ENCODE data around the gene CRISPLD2. TPM values are rescaled to one million over a fixed set of nuclear protein-coding genes. Genes with fewer than 3 reads are reported as not detected.

CRISPLD2 gene
- total RNA-seq, 1 donor from 2014 or later = 0.12 TPM

DNA sequence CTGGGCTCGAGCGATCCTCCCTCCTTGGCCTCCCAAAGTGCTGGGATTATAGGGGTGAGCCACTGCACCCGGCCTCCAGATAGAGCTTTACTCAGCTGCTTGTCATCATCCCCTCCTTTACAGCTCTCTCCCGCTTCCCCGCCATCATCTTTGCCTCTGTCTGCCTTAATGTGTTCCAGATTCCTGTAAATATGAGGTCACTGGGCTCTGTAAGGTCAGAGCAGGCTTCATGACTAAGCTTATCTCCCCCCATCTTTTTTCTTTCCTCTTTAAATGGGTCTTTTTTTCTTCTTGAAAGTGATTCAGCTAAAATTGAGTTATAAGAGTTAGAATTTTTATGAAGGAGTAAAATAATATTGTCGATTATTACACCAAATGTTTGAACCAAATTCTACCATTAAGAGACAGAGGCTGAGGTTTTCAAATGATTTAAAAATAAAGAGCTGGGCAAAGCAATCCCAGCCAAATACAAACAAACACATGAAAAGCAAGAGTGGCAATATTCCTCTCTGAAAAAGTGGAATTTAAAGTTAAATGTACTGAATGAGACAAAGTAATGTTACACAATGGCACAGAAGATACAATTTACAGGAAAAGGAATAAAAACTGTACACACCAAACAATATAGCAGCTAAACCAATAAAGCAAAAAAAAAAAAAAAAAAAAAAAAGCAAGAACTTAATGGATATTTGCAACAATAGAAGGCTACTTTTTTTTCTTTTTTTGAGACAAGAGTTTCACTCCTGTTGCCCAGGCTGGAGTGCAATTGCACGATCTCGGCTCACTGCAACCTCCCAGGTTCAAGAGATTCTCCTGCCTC is 62.1 kb downstream of the CRISPLD2 start:
- intact Hi-C loops (cut with micrococcal nuclease) = no loop called here

DNA sequence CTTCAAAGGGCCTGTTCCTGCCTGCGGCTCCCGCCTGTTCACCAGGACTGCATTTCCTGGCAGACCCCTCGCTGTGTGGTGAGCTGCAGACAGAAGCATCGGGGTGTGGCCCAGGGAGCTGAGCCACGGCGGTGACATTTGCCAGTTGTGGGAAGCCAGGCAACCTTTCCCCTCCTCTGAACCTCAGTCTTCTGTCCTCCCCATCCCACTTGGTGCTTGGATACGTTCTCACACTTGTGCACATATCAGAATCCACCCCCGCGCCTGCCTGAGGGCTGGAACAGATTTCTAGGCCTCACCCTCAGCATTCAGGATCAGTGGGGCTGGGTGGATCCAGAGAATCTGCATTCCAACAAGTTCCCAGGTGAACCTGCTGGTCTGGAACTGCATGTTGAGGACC is 63.5 kb downstream of the CRISPLD2 start:
- intact Hi-C loops (cut with micrococcal nuclease) = no loop called here

DNA sequence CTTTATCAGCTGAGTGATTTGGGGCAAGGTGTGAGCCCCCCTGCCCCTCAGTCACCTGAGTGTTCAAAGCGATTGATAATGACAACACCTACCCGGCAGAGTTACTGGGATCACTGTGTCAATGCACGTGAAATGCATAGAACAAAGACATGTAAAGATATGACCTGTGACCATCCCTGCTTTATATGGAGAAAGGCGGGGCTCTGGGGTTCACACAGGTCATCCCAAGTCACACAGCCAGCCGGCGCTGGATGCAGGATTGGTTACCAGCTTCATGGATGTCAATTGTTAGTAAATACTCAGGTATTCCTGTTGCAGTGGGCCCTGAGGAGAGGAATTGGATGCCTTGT is 64.4 kb downstream of the CRISPLD2 start:
- intact Hi-C loops (cut with micrococcal nuclease) = no loop called here

DNA sequence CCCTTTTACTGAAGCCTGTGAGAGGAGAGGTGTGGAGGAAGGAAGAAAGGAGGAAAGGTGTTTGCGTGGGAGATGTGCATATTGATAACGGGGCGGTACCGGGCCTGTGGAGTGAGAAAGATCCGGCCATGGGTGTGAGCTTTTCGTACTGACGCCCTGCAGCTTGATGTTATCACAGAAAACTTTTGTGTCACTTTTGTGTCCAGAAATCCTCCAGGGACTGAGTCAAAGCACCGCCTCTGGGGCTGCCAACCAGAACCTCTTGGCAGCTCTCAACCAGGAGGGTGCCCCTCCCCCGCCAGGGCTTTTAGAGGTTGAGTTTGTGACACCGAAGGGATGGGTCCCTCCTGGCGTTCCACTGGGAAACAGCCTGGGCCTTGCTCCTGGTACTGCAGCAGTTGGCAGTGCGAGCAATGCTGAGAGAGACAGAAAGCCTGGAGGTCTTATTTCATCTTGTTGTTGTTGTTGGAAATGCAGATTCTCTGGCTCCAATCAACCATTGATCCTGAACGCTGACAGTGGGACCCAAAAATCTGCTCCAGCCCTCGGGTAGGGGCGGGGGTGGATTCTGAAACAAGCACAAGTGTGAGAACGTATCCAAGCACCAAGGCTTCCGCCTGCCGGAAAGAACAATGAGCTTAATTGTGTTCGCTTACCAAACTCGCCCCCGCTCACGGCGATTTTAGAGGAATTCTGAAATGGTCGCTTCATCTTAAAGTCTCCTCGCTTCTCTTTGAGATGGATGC is 65.0 kb downstream of the CRISPLD2 start:
- intact Hi-C loops (cut with micrococcal nuclease) = no loop called here

DNA sequence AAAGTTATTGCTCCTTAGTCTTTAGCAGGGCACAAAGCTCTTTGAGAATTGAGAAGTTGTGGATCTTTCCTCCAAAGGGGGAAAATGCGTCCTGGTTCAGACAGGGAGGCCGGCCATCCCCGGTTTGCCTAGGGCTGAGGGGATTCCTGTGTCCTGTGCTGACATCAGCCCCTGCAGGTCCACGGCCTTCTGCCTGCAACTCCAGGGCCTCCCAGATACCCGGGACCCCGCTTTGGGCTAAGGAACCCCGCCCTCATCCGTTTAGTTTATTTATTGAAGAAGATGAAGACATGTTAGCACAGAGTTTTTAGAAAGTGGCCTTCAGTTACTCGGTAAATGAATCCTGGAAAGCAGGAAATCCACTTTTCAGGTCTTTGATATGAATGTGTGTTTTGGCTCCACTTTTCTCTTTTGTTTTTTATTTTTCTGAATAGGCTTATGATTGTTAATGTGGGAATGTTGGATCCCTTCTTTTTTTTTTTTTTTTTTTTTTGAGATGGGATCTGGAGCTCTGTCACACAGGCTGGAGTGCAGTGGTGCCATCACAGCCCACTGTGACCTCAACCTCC is 65.6 kb downstream of the CRISPLD2 start:
- intact Hi-C loops (cut with micrococcal nuclease) = no loop called here

DNA sequence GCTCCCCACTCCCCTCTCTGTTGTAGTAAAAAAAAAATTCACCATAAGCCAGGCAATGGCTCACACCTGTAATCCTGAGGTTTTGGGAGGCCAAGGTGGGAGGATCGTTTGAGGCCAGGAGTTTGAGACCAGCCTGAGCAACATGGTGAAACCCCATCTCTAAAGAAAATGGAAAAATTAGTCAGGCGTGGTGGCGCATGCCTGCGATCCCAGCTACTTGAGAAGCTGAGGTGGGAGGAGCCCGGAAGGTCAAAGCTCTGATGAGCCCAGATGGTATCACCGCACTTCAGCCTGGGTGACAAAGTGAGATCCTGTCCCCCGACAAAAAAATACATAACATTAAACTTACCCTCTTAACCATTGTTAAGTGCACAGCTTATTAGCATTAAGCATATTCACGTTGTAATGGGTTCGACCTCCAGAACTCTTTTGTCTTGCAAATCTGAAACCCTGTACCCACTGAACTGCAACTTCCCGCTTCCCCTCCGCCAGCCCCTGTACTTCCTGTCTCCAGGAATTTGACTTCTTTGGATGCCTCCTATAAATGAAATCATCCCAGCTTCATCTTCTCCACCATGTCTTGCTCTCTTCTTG is 66.8 kb downstream of the CRISPLD2 start:
- intact Hi-C loops (cut with micrococcal nuclease) = no loop called here

DNA sequence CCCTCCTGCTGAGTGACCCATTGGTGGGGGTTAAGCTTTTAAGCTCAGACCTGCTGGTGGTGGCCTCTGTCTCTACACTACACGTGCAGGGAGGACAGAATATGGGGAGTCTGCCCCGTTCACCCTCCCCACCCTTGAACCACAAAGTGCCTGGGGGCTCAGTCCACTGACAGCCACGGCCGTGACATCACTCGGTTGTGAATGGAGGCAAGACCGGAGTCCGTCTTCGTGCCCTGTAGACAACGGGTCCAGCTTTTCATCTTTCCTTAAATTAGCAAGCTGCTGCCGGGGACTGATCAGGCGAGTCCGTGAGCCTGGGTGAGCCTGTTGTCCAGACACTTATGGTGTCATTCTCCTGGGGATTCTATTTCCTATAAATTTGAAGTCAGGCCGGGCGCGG is 67.4 kb downstream of the CRISPLD2 start:
- intact Hi-C loops (cut with micrococcal nuclease) = no loop called here

DNA sequence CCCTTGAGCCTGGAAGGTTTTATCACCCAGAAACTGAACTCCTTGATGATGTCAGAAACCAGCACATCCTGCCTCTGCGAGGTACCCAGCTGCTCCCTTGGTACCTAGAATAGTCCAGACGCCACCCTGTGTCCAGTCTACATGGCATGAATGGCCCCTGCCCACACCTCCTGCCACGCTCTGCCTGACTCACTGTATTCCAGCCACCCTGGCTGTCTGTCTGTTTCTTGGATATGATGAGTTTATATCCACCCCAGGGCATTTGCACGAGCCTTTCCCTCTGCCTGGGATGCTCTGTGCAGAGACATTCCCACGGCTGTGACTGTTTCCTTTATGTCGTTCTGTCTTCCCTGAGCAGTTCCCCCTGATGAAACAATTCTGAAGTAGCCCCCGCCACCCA is 68.7 kb downstream of the CRISPLD2 start:
- intact Hi-C loops (cut with micrococcal nuclease) = no loop called here

DNA sequence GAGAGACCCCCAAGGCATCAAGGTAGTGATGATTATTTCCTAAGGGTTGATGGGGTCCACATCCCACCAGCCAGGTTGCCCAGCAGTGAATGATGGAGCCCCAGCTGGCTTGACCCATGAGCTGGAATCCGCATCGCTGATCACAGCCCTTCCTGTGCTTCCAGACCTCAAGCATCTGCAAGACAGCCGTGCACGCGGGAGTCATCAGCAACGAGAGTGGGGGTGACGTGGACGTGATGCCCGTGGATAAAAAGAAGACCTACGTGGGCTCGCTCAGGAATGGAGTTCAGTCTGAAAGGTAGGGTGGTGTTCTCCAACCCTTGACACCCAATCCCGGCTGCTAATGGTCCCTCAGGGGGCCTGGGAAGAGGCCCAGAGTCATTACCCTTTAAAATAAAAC is 69.3 kb downstream of the CRISPLD2 start:
- intact Hi-C loops (cut with micrococcal nuclease) = no loop called here

DNA sequence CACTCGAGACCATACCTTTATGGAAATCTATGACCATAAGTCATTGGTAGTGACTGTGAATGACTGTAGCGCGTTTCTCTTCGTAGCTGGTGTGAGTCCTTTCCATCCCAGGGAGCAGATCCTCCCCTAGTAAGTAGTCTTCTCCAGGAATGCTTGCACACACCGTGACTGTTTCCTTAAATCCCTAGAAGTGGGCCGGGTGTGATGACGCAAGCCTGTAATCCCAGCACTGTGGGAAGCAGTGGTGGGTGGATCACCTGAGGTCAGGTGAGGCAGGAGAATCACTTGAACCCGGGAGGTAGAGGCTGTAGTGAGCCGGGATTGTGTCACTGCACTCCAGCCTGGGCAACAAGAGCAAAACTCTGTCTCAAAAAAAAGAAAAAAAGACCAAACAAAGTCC is 70.6 kb downstream of the CRISPLD2 start:
- intact Hi-C loops (cut with micrococcal nuclease) = no loop called here

DNA sequence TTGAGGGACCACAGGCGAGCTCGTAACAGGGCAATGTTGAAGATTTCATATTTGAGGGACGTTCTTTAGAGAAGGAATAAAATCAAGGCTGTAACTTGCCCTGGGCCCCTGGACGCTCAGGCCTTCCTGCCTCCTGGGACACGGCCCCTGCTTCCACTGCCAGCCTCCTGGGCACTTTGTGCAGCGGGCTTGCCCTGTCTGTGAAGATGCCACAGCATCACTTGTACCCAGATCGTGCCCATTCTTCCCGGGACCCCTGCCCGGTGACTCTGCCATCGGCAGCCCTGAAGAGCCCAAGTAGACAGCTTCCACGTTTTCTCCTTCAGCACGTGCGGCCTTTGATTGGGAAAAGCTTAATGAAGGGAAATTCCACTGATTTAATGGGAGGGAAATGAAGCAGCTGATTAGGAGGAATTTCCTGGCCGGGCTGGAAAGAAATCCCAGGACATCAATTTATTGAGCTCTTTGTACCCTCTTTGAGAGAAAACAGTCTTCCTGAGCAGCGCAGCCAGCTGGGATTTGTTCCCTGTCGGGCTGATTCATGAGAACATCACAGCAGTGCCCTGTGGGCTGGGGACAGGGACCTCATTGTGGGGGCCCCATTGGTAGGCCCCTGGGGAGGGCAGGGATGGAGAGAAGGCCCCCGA is 71.5 kb downstream of the CRISPLD2 start:
- intact Hi-C loops (cut with micrococcal nuclease) = no loop called here

DNA sequence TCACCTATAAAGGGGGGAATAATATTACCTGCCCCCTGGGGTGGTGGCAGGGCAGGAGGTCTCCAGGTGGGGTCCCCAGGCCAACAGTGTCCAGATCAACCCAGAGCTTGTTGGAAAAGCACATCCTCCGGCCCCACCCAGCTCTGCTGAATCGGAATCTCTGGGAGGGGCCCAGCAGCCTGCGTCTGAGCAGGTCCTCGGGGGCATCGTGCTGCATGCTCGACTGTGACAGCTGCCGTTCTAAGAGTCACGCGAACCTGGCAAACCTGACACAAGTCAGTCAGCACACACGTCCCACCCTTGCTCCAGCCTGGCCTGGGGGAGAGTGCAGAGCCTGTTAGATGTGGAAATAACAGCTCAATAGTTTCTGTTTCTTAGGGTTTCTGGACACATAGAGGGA is 72.3 kb downstream of the CRISPLD2 start:
- intact Hi-C loops (cut with micrococcal nuclease) = no loop called here

DNA sequence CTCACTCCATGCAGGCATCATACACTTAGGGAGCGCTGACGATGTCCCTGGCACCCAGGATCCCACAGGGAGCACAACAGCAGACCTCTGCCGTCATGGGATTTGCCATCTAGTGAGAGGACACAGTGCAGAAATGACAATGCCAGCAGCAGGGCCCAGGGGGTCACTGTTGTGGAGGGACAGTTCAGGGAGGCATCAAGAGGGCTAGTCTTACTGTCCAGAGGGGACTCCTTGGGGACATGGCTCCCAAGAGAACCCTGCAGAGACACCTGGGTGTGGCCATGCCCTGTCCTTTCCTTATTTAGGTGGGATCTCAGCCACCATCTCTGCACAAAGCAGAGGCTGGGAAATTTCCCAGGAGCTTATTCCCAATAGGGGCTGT is 73.7 kb downstream of the CRISPLD2 start:
- intact Hi-C loops (cut with micrococcal nuclease) = no loop called here

DNA sequence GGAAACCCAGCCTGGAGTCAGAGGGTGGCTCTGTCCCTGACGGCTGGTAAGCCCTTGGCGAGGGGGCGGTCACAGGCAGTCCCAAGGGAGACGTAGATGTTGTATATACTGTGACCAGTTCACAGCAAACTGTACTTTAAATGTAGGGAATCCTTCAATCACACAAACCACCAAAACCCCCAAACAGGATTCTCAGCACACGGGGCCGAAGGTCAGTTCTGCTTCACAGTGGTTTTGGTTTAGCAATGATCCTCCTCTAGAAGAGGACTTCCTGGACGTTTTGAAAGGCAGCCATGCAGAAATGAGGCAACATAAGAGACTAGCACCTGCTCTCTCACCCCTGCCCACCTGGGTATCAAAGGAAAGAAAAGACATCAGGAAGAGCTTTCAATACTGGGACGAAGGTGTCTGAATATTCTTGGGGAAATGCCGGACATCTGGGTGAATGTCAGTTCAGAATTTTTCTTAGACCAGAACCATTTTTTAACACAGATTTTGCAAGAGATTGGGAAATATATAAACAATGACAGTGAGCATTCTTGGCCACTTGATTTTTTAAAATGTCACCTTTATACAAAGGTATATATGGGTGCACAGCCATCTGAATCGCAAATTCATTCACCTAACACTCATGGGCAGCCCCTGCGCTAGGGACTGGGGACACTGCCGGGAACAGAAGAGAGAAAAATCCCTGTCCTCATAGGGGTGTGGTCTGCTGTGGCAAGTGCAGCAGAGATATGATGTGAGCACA is 74.2 kb downstream of the CRISPLD2 start:
- intact Hi-C loops (cut with micrococcal nuclease) = no loop called here

DNA sequence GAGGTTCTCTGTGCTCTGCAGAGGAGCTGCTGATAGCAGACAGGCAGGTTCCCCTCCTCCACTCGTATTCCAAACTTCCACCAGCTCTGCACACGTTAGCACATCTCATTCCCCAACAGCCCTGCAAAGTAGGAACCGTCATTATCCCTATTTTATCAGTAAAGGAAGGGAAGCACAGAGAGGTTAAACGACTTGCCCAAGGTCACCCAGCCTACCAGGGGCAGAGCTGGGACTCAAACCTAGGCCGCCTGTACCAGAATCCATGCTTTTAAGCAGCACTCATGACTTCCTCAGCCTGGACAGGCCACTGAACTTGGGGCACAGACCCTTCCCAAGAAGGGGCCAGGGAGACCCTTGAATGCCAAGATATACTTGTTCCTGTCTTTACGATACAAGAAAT is 75.2 kb downstream of the CRISPLD2 start:
- intact Hi-C loops (cut with micrococcal nuclease) = no loop called here

DNA sequence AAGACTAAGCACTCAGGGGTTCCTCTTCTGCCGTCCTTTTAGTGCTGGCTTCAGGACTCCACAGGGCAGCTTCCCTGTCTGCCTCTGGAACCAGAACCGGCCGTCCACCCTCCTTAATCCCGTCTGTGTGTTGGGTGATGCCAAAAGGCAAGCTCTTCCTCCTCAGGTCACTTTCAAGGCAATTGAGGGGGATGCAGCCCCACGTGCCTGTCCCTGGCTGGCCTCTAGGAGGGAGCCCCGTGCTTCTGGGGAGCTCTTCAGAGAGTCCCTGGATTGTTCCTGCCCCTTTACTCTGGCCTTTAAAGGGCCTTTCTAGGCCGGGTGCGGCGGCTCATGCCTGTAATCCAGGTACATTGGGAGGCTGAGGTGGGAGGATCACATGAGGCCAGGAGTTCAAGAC is 77.1 kb downstream of the CRISPLD2 start:
- intact Hi-C loops (cut with micrococcal nuclease) = no loop called here

DNA sequence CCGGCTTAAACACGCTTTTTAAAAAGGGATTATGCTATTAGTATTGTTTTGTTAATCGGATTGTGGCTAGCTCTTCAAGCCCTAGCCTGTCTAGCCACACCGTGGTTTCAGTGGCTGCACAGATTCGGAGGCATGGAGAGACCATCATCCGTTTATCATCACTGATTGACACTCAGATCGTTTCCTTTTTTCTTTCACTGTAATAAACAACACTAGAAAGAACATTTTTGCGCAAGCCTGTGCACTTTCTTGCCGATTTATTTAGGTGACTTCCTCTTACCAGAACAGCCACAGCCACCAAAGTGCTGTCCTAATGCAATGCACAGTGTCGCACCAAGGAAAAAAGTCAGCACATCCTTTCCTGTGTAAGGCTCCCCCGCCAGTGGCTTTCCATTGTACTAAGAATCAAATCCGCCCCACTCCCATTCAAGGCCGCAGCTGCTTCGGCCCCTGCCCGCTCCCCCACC is 78.2 kb downstream of the CRISPLD2 start:
- intact Hi-C loops (cut with micrococcal nuclease) = no loop called here

DNA sequence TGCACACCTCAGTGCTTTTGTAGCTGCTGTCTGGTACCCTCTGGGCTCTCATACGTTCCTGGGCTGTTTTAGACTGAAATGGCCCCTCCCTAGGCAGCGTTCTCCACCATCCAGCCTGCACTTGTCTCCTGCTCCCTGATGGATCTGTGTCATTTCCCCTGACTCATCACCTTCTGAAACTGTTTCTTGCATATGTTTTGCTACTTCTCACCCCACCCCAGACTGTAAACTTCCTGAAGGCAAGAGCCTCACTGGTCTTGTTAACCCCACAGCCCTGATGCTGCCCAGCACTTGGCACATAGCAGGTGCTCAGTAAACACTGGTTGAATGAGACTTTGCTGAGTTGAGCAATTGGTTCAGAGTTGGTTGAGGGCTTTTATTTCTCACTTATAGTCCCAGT is 78.7 kb downstream of the CRISPLD2 start:
- intact Hi-C loops (cut with micrococcal nuclease) = no loop called here

DNA sequence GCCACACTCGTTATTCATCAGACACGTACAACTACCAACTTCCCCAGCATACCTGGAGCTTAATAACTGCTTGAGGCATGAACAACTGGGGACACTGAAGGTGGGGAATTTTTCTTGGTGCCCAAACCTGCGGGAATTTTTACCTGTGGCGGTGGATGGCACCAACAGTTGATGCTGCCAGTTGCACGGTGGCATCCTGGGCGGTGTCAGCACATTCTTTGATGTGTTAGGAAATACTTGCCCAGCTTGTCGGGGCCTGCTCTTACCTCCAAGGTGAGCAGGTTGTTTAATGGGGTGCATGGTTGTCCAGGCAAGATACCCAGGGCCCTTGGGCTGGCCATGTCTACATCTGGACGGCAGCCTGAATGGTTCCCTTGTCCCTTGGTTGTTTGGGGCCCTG is 79.6 kb downstream of the CRISPLD2 start:
- intact Hi-C loops (cut with micrococcal nuclease) = no loop called here

DNA sequence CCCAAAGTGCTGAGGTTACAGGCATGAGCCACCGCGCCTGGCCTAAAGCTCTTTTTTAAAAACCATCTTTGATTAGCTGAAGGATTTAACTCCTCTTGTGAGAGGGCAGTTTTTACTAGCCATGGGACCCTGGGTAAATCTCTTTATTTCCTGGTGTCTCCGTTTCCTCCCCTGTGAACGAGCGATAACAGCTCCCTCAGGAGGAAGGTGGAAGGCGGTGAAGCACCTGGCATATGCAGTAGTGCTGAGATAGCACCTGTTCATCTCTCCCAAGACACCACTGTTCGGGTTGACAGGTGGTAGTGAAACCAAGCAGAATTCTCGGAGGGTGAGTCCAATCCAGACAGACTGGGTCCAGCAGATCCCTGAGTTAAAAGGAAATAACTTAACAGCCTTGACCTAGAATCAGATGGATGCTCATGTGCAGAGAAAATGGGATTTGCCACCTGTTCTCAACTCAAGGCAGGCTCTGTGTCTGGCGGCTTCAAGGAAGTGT is 86.2 kb downstream of the CRISPLD2 start:
- intact Hi-C loops (cut with micrococcal nuclease) = no loop called here

DNA sequence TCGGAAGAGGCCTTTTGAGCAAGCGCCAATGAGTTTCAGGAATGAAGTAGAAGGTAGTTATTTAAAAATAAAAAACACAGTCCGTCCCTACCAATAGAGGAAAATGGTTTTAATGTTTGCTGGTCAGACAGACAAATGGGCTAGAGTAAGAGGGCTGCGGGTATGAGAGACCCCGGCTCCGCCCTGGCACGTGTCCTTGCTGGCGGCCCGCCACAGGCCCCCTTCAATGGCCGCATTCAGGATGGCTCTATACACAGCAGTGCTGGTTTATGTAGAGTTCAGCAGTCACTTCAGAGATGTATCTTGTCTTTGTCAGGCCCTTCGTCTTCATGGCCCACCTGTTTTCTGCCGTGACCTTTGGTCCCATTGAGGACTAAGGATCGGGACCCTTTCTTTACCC is 87.3 kb downstream of the CRISPLD2 start:
- intact Hi-C loops (cut with micrococcal nuclease) = no loop called here
